Measurements from ENCODE around the gene SLC38A8.

SLC38A8 gene

DNA sequence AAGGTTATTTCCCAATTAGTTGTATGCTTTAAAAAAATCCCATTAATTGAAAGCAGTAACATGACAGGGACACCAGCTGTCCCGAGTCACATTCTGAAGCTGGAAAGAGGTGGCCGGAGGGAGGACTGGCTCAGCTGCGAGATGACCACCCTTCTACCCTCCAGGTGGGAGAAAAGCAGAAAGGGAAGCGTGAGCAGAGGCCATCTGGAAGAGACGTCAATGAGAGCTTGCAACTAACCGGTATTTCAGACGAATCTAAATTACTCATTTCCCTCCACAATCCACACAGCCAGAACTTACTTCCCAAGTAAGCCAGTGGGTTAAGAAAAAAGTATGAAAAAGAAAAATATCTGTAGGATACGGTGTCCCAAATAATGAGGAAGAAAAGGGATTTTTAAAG is 28.5 kb upstream of the SLC38A8 start:
- no peaks in the 10 kb centered on the region for H3K9me2 ChIP-seq (replicated peaks; ENCODE audit: control insufficient read depth, low read length)
- H3K27ac ChIP-seq (ENCODE audit: low read depth, low read length): no peak overlapping the region
- H3K79me2 ChIP-seq (ENCODE audit: control insufficient read depth, low read length): no peaks in the 10 kb centered on the region
- no peaks in the 10 kb centered on the region for H3K4me1 ChIP-seq (ENCODE audit: control insufficient read depth, low read length)
- no peak for TF ChIP-seq EZH2phosphoT487 (IDR thresholded peaks at IDR 0.05; ENCODE audit: borderline replicate concordance, low read length)
- TF ChIP-seq, protein P1, sequence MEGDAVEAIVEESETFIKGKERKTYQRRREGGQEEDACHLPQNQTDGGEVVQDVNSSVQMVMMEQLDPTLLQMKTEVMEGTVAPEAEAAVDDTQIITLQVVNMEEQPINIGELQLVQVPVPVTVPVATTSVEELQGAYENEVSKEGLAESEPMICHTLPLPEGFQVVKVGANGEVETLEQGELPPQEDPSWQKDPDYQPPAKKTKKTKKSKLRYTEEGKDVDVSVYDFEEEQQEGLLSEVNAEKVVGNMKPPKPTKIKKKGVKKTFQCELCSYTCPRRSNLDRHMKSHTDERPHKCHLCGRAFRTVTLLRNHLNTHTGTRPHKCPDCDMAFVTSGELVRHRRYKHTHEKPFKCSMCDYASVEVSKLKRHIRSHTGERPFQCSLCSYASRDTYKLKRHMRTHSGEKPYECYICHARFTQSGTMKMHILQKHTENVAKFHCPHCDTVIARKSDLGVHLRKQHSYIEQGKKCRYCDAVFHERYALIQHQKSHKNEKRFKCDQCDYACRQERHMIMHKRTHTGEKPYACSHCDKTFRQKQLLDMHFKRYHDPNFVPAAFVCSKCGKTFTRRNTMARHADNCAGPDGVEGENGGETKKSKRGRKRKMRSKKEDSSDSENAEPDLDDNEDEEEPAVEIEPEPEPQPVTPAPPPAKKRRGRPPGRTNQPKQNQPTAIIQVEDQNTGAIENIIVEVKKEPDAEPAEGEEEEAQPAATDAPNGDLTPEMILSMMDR (IDR thresholded peaks at IDR 0.05; ENCODE audit: low read depth, low read length, poor library complexity, severe bottlenecking): no peak
- H3K4me2 ChIP-seq (ENCODE audit: low read length): no peak overlapping the region
- peaks cover 78% of the 10 kb centered on the region for H3K36me3 ChIP-seq (ENCODE audit: control insufficient read depth, low read length)
- no peaks in the 10 kb centered on the region for H3K27me3 ChIP-seq (ENCODE audit: control insufficient read depth, low read length)
- no peaks in the 10 kb centered on the region for H4K20me1 ChIP-seq (ENCODE audit: control insufficient read depth, insufficient read depth, low read depth, low read length)
- no peak overlapping the region for H3K4me3 ChIP-seq (ENCODE audit: low read length)
- H3F3A ChIP-seq (ENCODE audit: control insufficient read depth, insufficient read depth): peaks cover 6% of the 10 kb centered on the region
- H3K9me3 ChIP-seq (ENCODE audit: control insufficient read depth, insufficient read depth, low read length): no peaks in the 10 kb centered on the region

- Histone ChIP-seq H3K4me3 (ENCODE audit: low read length) (no peak overlapping the region), H3K4me1 (ENCODE audit: control insufficient read depth, low read length) (no peaks in the 10 kb centered on the region), H3K27me3 (ENCODE audit: control insufficient read depth, low read length) (no peaks in the 10 kb centered on the region), H3K4me2 (ENCODE audit: low read length) (no peak overlapping the region), H3K27ac (ENCODE audit: low read depth, low read length) (no peak overlapping the region), H3K9me3 (ENCODE audit: control insufficient read depth, insufficient read depth, low read length) (no peaks in the 10 kb centered on the region), H3K36me3 (ENCODE audit: control insufficient read depth, low read length) (peaks cover 80% of the 10 kb centered on the region), H4K20me1 (ENCODE audit: control insufficient read depth, insufficient read depth, low read depth, low read length) (no peaks in the 10 kb centered on the region), H3K79me2 (ENCODE audit: control insufficient read depth, low read length) (no peaks in the 10 kb centered on the region), H3K9me2 (replicated peaks; ENCODE audit: control insufficient read depth, low read length) (no peaks in the 10 kb centered on the region), H3F3A (ENCODE audit: control insufficient read depth, insufficient read depth) (peaks cover 9% of the 10 kb centered on the region)
- no peak for TF ChIP-seq EZH2phosphoT487 (IDR thresholded peaks at IDR 0.05; ENCODE audit: borderline replicate concordance, low read length)
Observed at GRCh38 chr16:84069540-84069939, 26.9 kb upstream of the SLC38A8 start.

DNA sequence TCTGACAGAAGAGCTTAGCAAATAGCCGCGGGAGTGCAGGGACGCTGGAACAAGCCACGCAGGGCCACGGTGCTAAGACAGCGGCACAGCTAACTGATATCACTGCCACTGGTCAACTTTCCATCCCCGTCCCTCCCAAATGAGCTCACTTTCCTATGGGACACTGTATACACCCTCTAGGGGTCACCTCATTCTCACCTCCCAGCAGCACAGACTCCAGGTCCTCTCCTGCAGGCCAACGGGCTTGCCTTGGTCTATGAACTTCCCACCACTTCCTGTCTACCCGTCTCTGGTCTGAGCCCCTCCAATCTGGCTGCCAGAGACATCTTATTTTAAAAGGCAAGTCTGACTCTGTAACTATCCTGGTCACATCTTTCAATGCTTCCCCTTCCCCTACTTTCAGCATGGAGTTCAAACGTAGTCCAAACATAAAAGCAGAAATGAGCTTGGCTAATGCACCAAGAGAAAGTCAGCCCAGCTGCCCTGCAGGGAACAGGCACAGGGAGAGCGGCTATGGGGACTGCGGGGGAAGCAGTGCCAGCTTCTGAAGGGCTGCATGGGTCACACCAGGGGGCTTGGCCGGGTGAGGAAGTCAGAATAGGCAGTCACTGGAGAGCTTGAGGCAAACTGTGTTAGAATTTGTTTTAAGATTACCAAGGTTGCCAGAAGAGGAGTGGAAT is 26.3 kb upstream of the SLC38A8 start:
- no peaks in the 10 kb centered on the region for H3K27me3 ChIP-seq (ENCODE audit: control insufficient read depth, low read length)

DNA sequence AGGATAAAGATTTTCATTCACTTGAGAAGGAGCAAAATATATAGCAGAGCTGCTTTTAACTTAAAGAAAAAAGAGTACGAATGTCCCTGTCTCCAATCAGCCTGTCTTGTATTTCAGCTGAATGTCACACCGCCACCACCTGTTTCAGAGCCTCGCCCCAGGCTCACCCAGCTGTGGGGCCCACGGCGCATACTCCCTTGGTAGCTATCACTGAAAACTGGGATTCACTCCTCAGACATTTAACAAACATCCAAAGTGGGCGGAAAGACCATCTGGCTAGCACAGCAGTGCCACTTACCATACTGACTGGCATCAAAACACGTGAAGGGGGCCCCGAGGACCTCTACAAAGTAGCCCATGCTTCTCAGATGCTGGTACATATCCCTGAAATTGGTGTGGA is 25.4 kb upstream of the SLC38A8 start:
- H4K20me1 ChIP-seq (ENCODE audit: control insufficient read depth, insufficient read depth, low read depth, low read length): no peaks in the 10 kb centered on the region
- no peak overlapping the region for H3K27ac ChIP-seq (ENCODE audit: low read depth, low read length)
- H3K79me2 ChIP-seq (ENCODE audit: control insufficient read depth, low read length): no peaks in the 10 kb centered on the region
- no peaks in the 10 kb centered on the region for H3K9me2 ChIP-seq (replicated peaks; ENCODE audit: control insufficient read depth, low read length)
- no peaks in the 10 kb centered on the region for H3K9me3 ChIP-seq (ENCODE audit: control insufficient read depth, insufficient read depth, low read length)
- peaks cover 11% of the 10 kb centered on the region for H3F3A ChIP-seq (ENCODE audit: control insufficient read depth, insufficient read depth)
- no peaks in the 10 kb centered on the region for H3K27me3 ChIP-seq (ENCODE audit: control insufficient read depth, low read length)
- no peak overlapping the region for H3K4me2 ChIP-seq (ENCODE audit: low read length)
- no peaks in the 10 kb centered on the region for H3K4me1 ChIP-seq (ENCODE audit: control insufficient read depth, low read length)
- peaks cover 85% of the 10 kb centered on the region for H3K36me3 ChIP-seq (ENCODE audit: control insufficient read depth, low read length)
- H3K4me3 ChIP-seq (ENCODE audit: low read length): no peak overlapping the region
- TF ChIP-seq EZH2phosphoT487 (IDR thresholded peaks at IDR 0.05; ENCODE audit: borderline replicate concordance, low read length): no peak
- TF ChIP-seq, protein P1 (IDR thresholded peaks at IDR 0.05; ENCODE audit: low read depth, low read length, poor library complexity, severe bottlenecking): no peak

More for the DNA sequence above, 26.3 kb upstream of the SLC38A8 start:
- Histone ChIP-seq H3K9me2 (replicated peaks; ENCODE audit: control insufficient read depth, low read length) (no peaks in the 10 kb centered on the region), H3K4me3 (ENCODE audit: low read length) (no peak overlapping the region), H3K9me3 (ENCODE audit: control insufficient read depth, insufficient read depth, low read length) (no peaks in the 10 kb centered on the region), H3K79me2 (ENCODE audit: control insufficient read depth, low read length) (no peaks in the 10 kb centered on the region), H3K27ac (ENCODE audit: low read depth, low read length) (no peak overlapping the region), H3K36me3 (ENCODE audit: control insufficient read depth, low read length) (peaks cover 80% of the 10 kb centered on the region), H3F3A (ENCODE audit: control insufficient read depth, insufficient read depth) (peaks cover 11% of the 10 kb centered on the region), H3K4me2 (ENCODE audit: low read length) (no peak overlapping the region), H4K20me1 (ENCODE audit: control insufficient read depth, insufficient read depth, low read depth, low read length) (no peaks in the 10 kb centered on the region), H3K4me1 (ENCODE audit: control insufficient read depth, low read length) (no peaks in the 10 kb centered on the region)
- TF ChIP-seq, protein P1 (IDR thresholded peaks at IDR 0.05; ENCODE audit: low read depth, low read length, poor library complexity, severe bottlenecking): no peak
- no peak for TF ChIP-seq EZH2phosphoT487 (IDR thresholded peaks at IDR 0.05; ENCODE audit: borderline replicate concordance, low read length)

All from DOHH2 (cell line).